Nucleus accumbens (tissue), 56 donors: ENCODE results near the gene IVD.
A peak's percentile ranks its signal among the peaks of the same experiment; 100 is the strongest.
"Not testable (repeated sequence)": the region's sequence is repeated elsewhere in the genome, so short reads cannot be mapped to it uniquely, and the experiment has no call there.

Experiments used
- DNase-seq, 56 donors: peaks; one replicate each; lab custom pipeline; 2025; lab: John Stamatoyannopoulos, UW

The IVD gene

GRCh38 chr15:40452296-40453090, 46.9 kb downstream of the IVD start:
- no peak for DNase-seq

GRCh38 chr15:40453941-40454340, 48.3 kb downstream of the IVD start:
- not testable (repeated sequence) for DNase-seq

GRCh38 chr15:40454904-40455391, 49.4 kb downstream of the IVD start:
- DNase-seq, result peak in 1 of 56 donors; percentile 14

GRCh38 chr15:40456299-40456712, 50.7 kb downstream of the IVD start:
- peak in 1 of 56 donors; percentile 13 for DNase-seq

GRCh38 chr15:40456738-40457137, 51.1 kb downstream of the IVD start:
- no peak for DNase-seq

- no peak for DNase-seq
Measured at GRCh38 chr15:40458495-40459371, 53.1 kb downstream of the IVD start.

GRCh38 chr15:40459391-40460015, 53.9 kb downstream of the IVD start:
- no peak for DNase-seq

- DNase-seq, result no peak
Measured at GRCh38 chr15:40460404-40460803, 54.8 kb downstream of the IVD start.

GRCh38 chr15:40461958-40462357, 56.4 kb downstream of the IVD start:
- DNase-seq, result no peak

GRCh38 chr15:40463279-40463678, 57.7 kb downstream of the IVD start:
- DNase-seq, result no peak

- no peak for DNase-seq
Measured at GRCh38 chr15:40463886-40464545, 58.4 kb downstream of the IVD start.

GRCh38 chr15:40464595-40465185, 59.1 kb downstream of the IVD start:
- DNase-seq, result no peak

- no peak for DNase-seq
Measured at GRCh38 chr15:40465939-40466338, 60.3 kb downstream of the IVD start.

- no peak for DNase-seq
Measured at GRCh38 chr15:40466426-40467260, 61.0 kb downstream of the IVD start.

- DNase-seq, result no peak
Measured at GRCh38 chr15:40467261-40467615, 61.6 kb downstream of the IVD start.

GRCh38 chr15:40468898-40469331, 63.3 kb downstream of the IVD start:
- DNase-seq, result no peak

GRCh38 chr15:40469776-40470390, 64.3 kb downstream of the IVD start:
- DNase-seq, result peak in 1 of 56 donors; percentile 22

- DNase-seq, result peak in 44 of 56 donors; percentile 7 to 76 (median 36)
Measured at GRCh38 chr15:40470423-40471104, 65.0 kb downstream of the IVD start, which contains the start of gene CHST14. Gene CHST14, plus strand, starts transcription at chr15:40470984. Its CDS starts 230 bp downstream, at chr15:40471214.
